CD8-positive, alpha-beta memory T cell (primary cell): ENCODE measurements around the gene FAM237A. TPM values are rescaled to one million over a fixed set of nuclear protein-coding genes. Genes with fewer than 3 reads are reported as not detected.
A peak's percentile ranks its signal among the peaks of the same experiment; 100 is the strongest.

Experiments
- CTCF ChIA-PET: fragments of 350-600 bp; sonication (Branson Sonifier 250); formaldehyde crosslinking; loops from one replicate; lab custom pipeline; 2021; ENCODE audit warnings: antibody characterized with exemption; lab: Charles Lee
- POLR2A ChIA-PET: fragments of 350-600 bp; sonication (Branson Sonifier 250); formaldehyde crosslinking; loops from one replicate; lab custom pipeline; 2021; ENCODE audit warnings: antibody characterized with exemption; lab: Charles Lee
- DNase-seq, 5 donors: peaks; one replicate each; pipeline versions ENCODE4 v3.0.0 to v3.0.0-alpha.2; 2020 to 2022; ENCODE audit warnings: mixed read lengths in 1 of 5
- H3K27ac ChIP-seq: one replicate; pipeline ENCODE4 v1.7.0; 2013; ENCODE audit warnings: low read depth, mild to moderate bottlenecking, low read length, moderate library complexity
- H3K27me3 ChIP-seq: 2 replicates; pipeline ENCODE4 v1.7.0; 2013; ENCODE audit warnings: low read length, mild to moderate bottlenecking; ENCODE audit not compliant: insufficient read depth, poor library complexity, severe bottlenecking
- H3K36me3 ChIP-seq: 2 replicates; pipeline ENCODE4 v1.7.0; 2013; ENCODE audit warnings: mild to moderate bottlenecking, low read length, moderate library complexity; ENCODE audit not compliant: insufficient read depth
- H3K4me1 ChIP-seq: 2 replicates; pipeline ENCODE4 v1.7.0; 2013; ENCODE audit warnings: mild to moderate bottlenecking, low read length, moderate library complexity; ENCODE audit not compliant: insufficient read depth
- H3K4me3 ChIP-seq: 2 replicates; pipeline ENCODE4 v1.7.0; 2013; ENCODE audit warnings: mild to moderate bottlenecking, low read length
- H3K9me3 ChIP-seq: 2 replicates; pipeline ENCODE4 v1.7.0; 2013; ENCODE audit warnings: mild to moderate bottlenecking, low read length
- H3K27ac Mint-ChIP-seq, 8 donors: one replicate each; pipeline ENCODE4 v1.8.0; 2020 to 2021; ENCODE audit warnings: mixed read lengths in 8 of 8, mild to moderate bottlenecking in 6 of 8, inconsistent platforms in 3 of 8, moderate library complexity in 3 of 8
- H3K27me3 Mint-ChIP-seq, 2 donors: one replicate each; pipeline ENCODE4 v1.8.0; 2020 to 2021; ENCODE audit warnings: mixed read lengths in 2 of 2, mild to moderate bottlenecking in 1 of 2, moderate library complexity in 1 of 2
- H3K36me3 Mint-ChIP-seq, 3 donors: one replicate each; pipeline ENCODE4 v1.8.0; 2020 to 2021; ENCODE audit warnings: mixed read lengths in 3 of 3, inconsistent platforms in 1 of 3, mild to moderate bottlenecking in 1 of 3
- H3K4me1 Mint-ChIP-seq, 3 donors: one replicate each; pipeline ENCODE4 v1.8.0; 2020 to 2021; ENCODE audit warnings: mixed read lengths in 3 of 3, inconsistent platforms in 1 of 3, mild to moderate bottlenecking in 1 of 3
- H3K4me3 Mint-ChIP-seq, 7 donors: one replicate each; pipeline ENCODE4 v1.8.0; 2020 to 2021; ENCODE audit warnings: mixed read lengths in 7 of 7, mild to moderate bottlenecking in 6 of 7, moderate library complexity in 4 of 7, inconsistent platforms in 2 of 7
- H3K9me3 Mint-ChIP-seq, 5 donors: one replicate each; pipeline ENCODE4 v1.8.0; 2020 to 2022; ENCODE audit warnings: mixed read lengths in 5 of 5, mild to moderate bottlenecking in 3 of 5, moderate library complexity in 2 of 5, inconsistent platforms in 1 of 5
- polyA plus RNA-seq: library from polyadenylated mRNA; unstranded; fragments of 300-500 nt; fragmentation: Illumina TruSeq; gene quantifications from one replicate; pipeline ENCODE4 v1.2.3, GENCODE V29; 2021
- total RNA-seq, 2 experiments: library from RNA; stranded (reverse); gene quantifications; one replicate each; pipeline ENCODE4 v1.2.3, GENCODE V29; 2021

Gene FAM237A
- total and polyA plus RNA-seq, 3 experiments from 2014 or later, result not detected

GRCh38 chr2:206616151-206616550 lies 26.1 kb upstream of the FAM237A start:
- no peaks in the 10 kb centered on the region for H3K9me3 ChIP-seq
- Mint-ChIP-seq H3K27me3 (peaks cover 0 to 1% of the 10 kb centered on the region in 2 donors), H3K4me1 (no peaks in the 10 kb centered on the region), H3K27ac (peak overlapping the region in 1 of 8 donors; percentile 34), H3K9me3 (no peaks in the 10 kb centered on the region), H3K4me3 (no peak overlapping the region), H3K36me3 (no peaks in the 10 kb centered on the region)
- H3K4me1 ChIP-seq, result no peaks in the 10 kb centered on the region
- H3K36me3 ChIP-seq, result no peaks in the 10 kb centered on the region
- no peak for DNase-seq
- CTCF ChIA-PET, result no interaction called here
- POLR2A ChIA-PET, result no interaction called here
- no peaks in the 10 kb centered on the region for H3K27me3 ChIP-seq
- H3K4me3 ChIP-seq, result no peak overlapping the region
- no peak overlapping the region for H3K27ac ChIP-seq

GRCh38 chr2:206619011-206619410 lies 23.3 kb upstream of the FAM237A start:
- Mint-ChIP-seq H3K27ac (no peak overlapping the region), H3K4me1 (no peaks in the 10 kb centered on the region), H3K36me3 (no peaks in the 10 kb centered on the region), H3K4me3 (no peak overlapping the region), H3K9me3 (no peaks in the 10 kb centered on the region), H3K27me3 (peaks cover 0 to 6% of the 10 kb centered on the region in 2 donors)
- ChIA-PET CTCF (no interaction called here), POLR2A (no interaction called here)
- Histone ChIP-seq H3K27ac (no peak overlapping the region), H3K36me3 (no peaks in the 10 kb centered on the region), H3K4me3 (no peak overlapping the region), H3K9me3 (no peaks in the 10 kb centered on the region), H3K4me1 (no peaks in the 10 kb centered on the region), H3K27me3 (no peaks in the 10 kb centered on the region)
- no peak for DNase-seq

GRCh38 chr2:206626108-206626507 lies 16.2 kb upstream of the FAM237A start:
- Mint-ChIP-seq H3K4me1 (no peaks in the 10 kb centered on the region), H3K4me3 (no peak overlapping the region), H3K36me3 (no peaks in the 10 kb centered on the region), H3K27me3 (peaks cover 7 to 25% of the 10 kb centered on the region in 2 donors), H3K27ac (no peak overlapping the region), H3K9me3 (peaks cover 0 to 2% (median 0%) of the 10 kb centered on the region in 5 donors)
- CTCF ChIA-PET, result no interaction called here
- Histone ChIP-seq H3K27me3 (no peaks in the 10 kb centered on the region), H3K4me3 (no peak overlapping the region), H3K9me3 (no peaks in the 10 kb centered on the region), H3K36me3 (no peaks in the 10 kb centered on the region), H3K27ac (no peak overlapping the region), H3K4me1 (no peaks in the 10 kb centered on the region)
- POLR2A ChIA-PET, result no interaction called here
- DNase-seq, result no peak

GRCh38 chr2:206627632-206628031 lies 14.7 kb upstream of the FAM237A start:
- no peaks in the 10 kb centered on the region for H3K4me1 Mint-ChIP-seq
- POLR2A ChIA-PET, result no interaction called here
- H3K27ac Mint-ChIP-seq, result no peak overlapping the region
- no peaks in the 10 kb centered on the region for H3K4me1 ChIP-seq
- H3K36me3 ChIP-seq, result no peaks in the 10 kb centered on the region
- no peaks in the 10 kb centered on the region for H3K36me3 Mint-ChIP-seq
- H3K4me3 ChIP-seq, result no peak overlapping the region
- H3K27me3 Mint-ChIP-seq, result peaks cover 9 to 25% of the 10 kb centered on the region in 2 donors
- H3K9me3 Mint-ChIP-seq, result peaks cover 0 to 2% (median 0%) of the 10 kb centered on the region in 5 donors
- no peak overlapping the region for H3K4me3 Mint-ChIP-seq
- H3K27ac ChIP-seq, result no peak overlapping the region
- CTCF ChIA-PET, result no interaction called here
- H3K27me3 ChIP-seq, result no peaks in the 10 kb centered on the region
- no peaks in the 10 kb centered on the region for H3K9me3 ChIP-seq
- no peak for DNase-seq

- peaks cover 2 to 25% of the 10 kb centered on the region in 2 donors for H3K27me3 Mint-ChIP-seq
- H3K4me1 Mint-ChIP-seq, result no peaks in the 10 kb centered on the region
- Histone ChIP-seq H3K4me1 (no peaks in the 10 kb centered on the region), H3K9me3 (no peaks in the 10 kb centered on the region), H3K36me3 (no peaks in the 10 kb centered on the region), H3K27me3 (no peaks in the 10 kb centered on the region), H3K4me3 (no peak overlapping the region), H3K27ac (no peak overlapping the region)
- no peak overlapping the region for H3K27ac Mint-ChIP-seq
- no peak overlapping the region for H3K4me3 Mint-ChIP-seq
- ChIA-PET POLR2A (no interaction called here), CTCF (no interaction called here)
- peaks cover 0 to 2% (median 0%) of the 10 kb centered on the region in 5 donors for H3K9me3 Mint-ChIP-seq
- H3K36me3 Mint-ChIP-seq, result no peaks in the 10 kb centered on the region
- DNase-seq, result no peak
These were observed 10.9 kb upstream of the FAM237A start for GRCh38 chr2:206631340-206631739.

GRCh38 chr2:206635015-206635414 lies 7.3 kb upstream of the FAM237A start:
- CTCF ChIA-PET, result no interaction called here
- Mint-ChIP-seq H3K27ac (no peak overlapping the region), H3K9me3 (no peaks in the 10 kb centered on the region)

GRCh38 chr2:206639636-206640035 lies 2.7 kb upstream of the FAM237A start:
- no peaks in the 10 kb centered on the region for H3K9me3 ChIP-seq
- H3K4me1 ChIP-seq, result no peaks in the 10 kb centered on the region
- no peak overlapping the region for H3K4me3 Mint-ChIP-seq
- no peak overlapping the region for H3K27ac Mint-ChIP-seq
- peaks cover 0 to 3% (median 0%) of the 10 kb centered on the region in 5 donors for H3K9me3 Mint-ChIP-seq
- no peaks in the 10 kb centered on the region for H3K4me1 Mint-ChIP-seq
- H3K27ac ChIP-seq, result no peak overlapping the region
- H3K36me3 ChIP-seq, result no peaks in the 10 kb centered on the region
- no peak for DNase-seq
- CTCF ChIA-PET, result no interaction called here
- H3K4me3 ChIP-seq, result no peak overlapping the region
- H3K27me3 ChIP-seq, result no peaks in the 10 kb centered on the region
- peaks cover 7 to 19% of the 10 kb centered on the region in 2 donors for H3K27me3 Mint-ChIP-seq
- no peaks in the 10 kb centered on the region for H3K36me3 Mint-ChIP-seq
- POLR2A ChIA-PET, result no interaction called here

More at GRCh38 chr2:206635015-206635414, 7.3 kb upstream of the FAM237A start:
- POLR2A ChIA-PET, result no interaction called here
- Mint-ChIP-seq H3K4me3 (no peak overlapping the region), H3K27me3 (peaks cover 2 to 6% of the 10 kb centered on the region in 2 donors), H3K4me1 (no peaks in the 10 kb centered on the region), H3K36me3 (no peaks in the 10 kb centered on the region)
- H3K27ac ChIP-seq, result no peak overlapping the region
- no peak for DNase-seq
- no peaks in the 10 kb centered on the region for H3K36me3 ChIP-seq
- H3K4me1 ChIP-seq, result no peaks in the 10 kb centered on the region
- H3K9me3 ChIP-seq, result no peaks in the 10 kb centered on the region
- H3K4me3 ChIP-seq, result no peak overlapping the region
- H3K27me3 ChIP-seq, result no peaks in the 10 kb centered on the region

GRCh38 chr2:206641226-206641625 lies 1.1 kb upstream of the FAM237A start:
- no peaks in the 10 kb centered on the region for H3K9me3 ChIP-seq
- H3K27me3 ChIP-seq, result no peaks in the 10 kb centered on the region
- ChIA-PET POLR2A (no interaction called here), CTCF (no interaction called here)
- H3K4me3 Mint-ChIP-seq, result no peak overlapping the region
- no peak overlapping the region for H3K27ac Mint-ChIP-seq
- H3K9me3 Mint-ChIP-seq, result peaks cover 0 to 3% (median 0%) of the 10 kb centered on the region in 5 donors
- no peak overlapping the region for H3K4me3 ChIP-seq
- peaks cover 7 to 16% of the 10 kb centered on the region in 2 donors for H3K27me3 Mint-ChIP-seq
- no peaks in the 10 kb centered on the region for H3K4me1 ChIP-seq
- no peaks in the 10 kb centered on the region for H3K36me3 ChIP-seq
- DNase-seq, result no peak
- H3K27ac ChIP-seq, result no peak overlapping the region
- H3K36me3 Mint-ChIP-seq, result no peaks in the 10 kb centered on the region
- no peaks in the 10 kb centered on the region for H3K4me1 Mint-ChIP-seq

- H3K4me3 Mint-ChIP-seq, result no peak overlapping the region
These were observed 5.7 kb downstream of the FAM237A start for GRCh38 chr2:206647985-206648384.

More at GRCh38 chr2:206647985-206648384, 5.7 kb downstream of the FAM237A start:
- ChIA-PET CTCF (no interaction called here), POLR2A (no interaction called here)
- Mint-ChIP-seq H3K9me3 (no peaks in the 10 kb centered on the region), H3K27me3 (peaks cover 4 to 13% of the 10 kb centered on the region in 2 donors), H3K27ac (no peak overlapping the region), H3K4me1 (no peaks in the 10 kb centered on the region), H3K36me3 (no peaks in the 10 kb centered on the region)
- DNase-seq, result no peak
- no peak overlapping the region for H3K27ac ChIP-seq
- H3K4me3 ChIP-seq, result no peak overlapping the region
- no peaks in the 10 kb centered on the region for H3K4me1 ChIP-seq
- H3K36me3 ChIP-seq, result no peaks in the 10 kb centered on the region
- H3K27me3 ChIP-seq, result no peaks in the 10 kb centered on the region
- no peaks in the 10 kb centered on the region for H3K9me3 ChIP-seq
